T-helper 2 cell treated with Interferon-gamma antibody and Interleukin-4, amounts not matched to agents 5 μg/mL and 100 μg/mL, for 36 hours (primary cell): ENCODE measurements around the gene ANGPT4.
"Not testable (repeated sequence)": the region's sequence is repeated elsewhere in the genome, so short reads cannot be mapped to it uniquely, and the experiment has no call there.

Source experiments
- DNase-seq: peaks from one replicate; pipeline ENCODE4 v3.0.0; 2021; ENCODE audit warnings: low spot score
- H3K27ac Mint-ChIP-seq: one replicate; pipeline ENCODE4 v1.8.0; 2021; ENCODE audit warnings: mild to moderate bottlenecking, mixed read lengths
- H3K27me3 Mint-ChIP-seq: one replicate; pipeline ENCODE4 v1.8.0; 2021; ENCODE audit warnings: low read depth, mixed read lengths
- H3K36me3 Mint-ChIP-seq: one replicate; pipeline ENCODE4 v1.8.0; 2021; ENCODE audit warnings: low read depth, mixed read lengths
- H3K4me1 Mint-ChIP-seq: one replicate; pipeline ENCODE4 v1.8.0; 2021; ENCODE audit warnings: low read depth, mixed read lengths
- H3K4me3 Mint-ChIP-seq: one replicate; pipeline ENCODE4 v1.8.0; 2022; ENCODE audit warnings: mild to moderate bottlenecking, moderate library complexity, mixed read lengths
- H3K9me3 Mint-ChIP-seq: one replicate; pipeline ENCODE4 v1.8.0; 2021; ENCODE audit warnings: mixed read lengths

ANGPT4 gene

GRCh38 chr20:868279-868678 lies 47.9 kb downstream of the ANGPT4 start:
- no peak for DNase-seq
- Mint-ChIP-seq H3K4me1 (peaks cover 4% of the 10 kb centered on the region), H3K4me3 (no peak overlapping the region), H3K9me3 (no peaks in the 10 kb centered on the region), H3K36me3 (no peaks in the 10 kb centered on the region), H3K27me3 (peaks cover 12% of the 10 kb centered on the region), H3K27ac (no peak overlapping the region)

GRCh38 chr20:865440-865839 lies 50.7 kb downstream of the ANGPT4 start:
- Mint-ChIP-seq H3K36me3 (no peaks in the 10 kb centered on the region), H3K4me3 (no peak overlapping the region), H3K27me3 (peaks cover 12% of the 10 kb centered on the region), H3K27ac (no peak overlapping the region), H3K4me1 (peaks cover 8% of the 10 kb centered on the region), H3K9me3 (no peaks in the 10 kb centered on the region)
- no peak for DNase-seq

- Mint-ChIP-seq H3K4me3 (no peak overlapping the region), H3K27ac (no peak overlapping the region), H3K9me3 (no peaks in the 10 kb centered on the region), H3K27me3 (peaks cover 9% of the 10 kb centered on the region), H3K36me3 (peaks cover 10% of the 10 kb centered on the region), H3K4me1 (peaks cover 43% of the 10 kb centered on the region)
- no peak for DNase-seq
Observed at GRCh38 chr20:860891-861290, 55.2 kb downstream of the ANGPT4 start.

- DNase-seq = no peak
- Mint-ChIP-seq H3K4me3 (peak overlapping the region; percentile 59), H3K36me3 (peaks cover 10% of the 10 kb centered on the region), H3K4me1 (peaks cover 47% of the 10 kb centered on the region), H3K9me3 (no peaks in the 10 kb centered on the region), H3K27me3 (peaks cover 4% of the 10 kb centered on the region), H3K27ac (peak overlapping the region; percentile 65)
Observed at GRCh38 chr20:859751-860231, 56.3 kb downstream of the ANGPT4 start.

GRCh38 chr20:858011-858410 lies 58.1 kb downstream of the ANGPT4 start:
- Mint-ChIP-seq H3K27me3 (no peaks in the 10 kb centered on the region), H3K27ac (peak overlapping the region; percentile 29), H3K4me1 (peaks cover 52% of the 10 kb centered on the region), H3K4me3 (no peak overlapping the region), H3K9me3 (no peaks in the 10 kb centered on the region), H3K36me3 (peaks cover 17% of the 10 kb centered on the region)
- no peak for DNase-seq

GRCh38 chr20:856361-856775 lies 59.8 kb downstream of the ANGPT4 start:
- H3K36me3 Mint-ChIP-seq = peaks cover 22% of the 10 kb centered on the region
- no peak for DNase-seq
- H3K9me3 Mint-ChIP-seq = no peaks in the 10 kb centered on the region
- H3K27ac Mint-ChIP-seq = peak overlapping the region; percentile 31
- peaks cover 55% of the 10 kb centered on the region for H3K4me1 Mint-ChIP-seq
- peak overlapping the region; percentile 49 for H3K4me3 Mint-ChIP-seq
- H3K27me3 Mint-ChIP-seq = no peaks in the 10 kb centered on the region

- peaks cover 3% of the 10 kb centered on the region for H3K9me3 Mint-ChIP-seq
- H3K27ac Mint-ChIP-seq = peak overlapping the region; percentile 31
- H3K4me3 Mint-ChIP-seq = peak overlapping the region; percentile 49
- no peaks in the 10 kb centered on the region for H3K27me3 Mint-ChIP-seq
- H3K4me1 Mint-ChIP-seq = peaks cover 55% of the 10 kb centered on the region
- no peak for DNase-seq
- H3K36me3 Mint-ChIP-seq = peaks cover 29% of the 10 kb centered on the region
Observed at GRCh38 chr20:855466-856360, 60.4 kb downstream of the ANGPT4 start.

- H3K27ac Mint-ChIP-seq = peak overlapping the region; percentile 7
- H3K4me3 Mint-ChIP-seq = no peak overlapping the region
- peaks cover 8% of the 10 kb centered on the region for H3K9me3 Mint-ChIP-seq
Observed at GRCh38 chr20:854601-855000, 61.5 kb downstream of the ANGPT4 start.

GRCh38 chr20:853406-853996 lies 62.6 kb downstream of the ANGPT4 start:
- Mint-ChIP-seq H3K4me3 (no peak overlapping the region), H3K36me3 (peaks cover 40% of the 10 kb centered on the region), H3K27me3 (no peaks in the 10 kb centered on the region), H3K9me3 (peaks cover 8% of the 10 kb centered on the region), H3K4me1 (peaks cover 38% of the 10 kb centered on the region), H3K27ac (peak overlapping the region; percentile 53)
- DNase-seq = no peak

More at GRCh38 chr20:854601-855000, 61.5 kb downstream of the ANGPT4 start:
- no peak for DNase-seq
- H3K27me3 Mint-ChIP-seq = no peaks in the 10 kb centered on the region
- peaks cover 38% of the 10 kb centered on the region for H3K36me3 Mint-ChIP-seq
- H3K4me1 Mint-ChIP-seq = peaks cover 48% of the 10 kb centered on the region

- H3K4me3 Mint-ChIP-seq, H3K9me3 Mint-ChIP-seq, DNase-seq, H3K27me3 Mint-ChIP-seq, H3K27ac Mint-ChIP-seq: not testable (repeated sequence)
- peaks cover 42% of the 10 kb centered on the region for H3K36me3 Mint-ChIP-seq
- peaks cover 39% of the 10 kb centered on the region for H3K4me1 Mint-ChIP-seq
Observed at GRCh38 chr20:848731-849130, 67.4 kb downstream of the ANGPT4 start.

- no peak for DNase-seq
- H3K4me1 Mint-ChIP-seq = peaks cover 36% of the 10 kb centered on the region
- peaks cover 8% of the 10 kb centered on the region for H3K9me3 Mint-ChIP-seq
- no peaks in the 10 kb centered on the region for H3K27me3 Mint-ChIP-seq
- peaks cover 38% of the 10 kb centered on the region for H3K36me3 Mint-ChIP-seq
- H3K4me3 Mint-ChIP-seq = no peak overlapping the region
- H3K27ac Mint-ChIP-seq = no peak overlapping the region
Observed at GRCh38 chr20:848193-848592, 67.9 kb downstream of the ANGPT4 start.

GRCh38 chr20:846894-847278 lies 69.2 kb downstream of the ANGPT4 start:
- peaks cover 35% of the 10 kb centered on the region for H3K36me3 Mint-ChIP-seq
- H3K9me3 Mint-ChIP-seq = peaks cover 8% of the 10 kb centered on the region
- peak overlapping the region; percentile 94 for H3K27ac Mint-ChIP-seq
- H3K4me1 Mint-ChIP-seq = peaks cover 34% of the 10 kb centered on the region
- DNase-seq = peak; percentile 33
- no peaks in the 10 kb centered on the region for H3K27me3 Mint-ChIP-seq
- peak overlapping the region; percentile 87 for H3K4me3 Mint-ChIP-seq

- peak overlapping the region; percentile 86 for H3K27ac Mint-ChIP-seq
- H3K4me3 Mint-ChIP-seq = peak overlapping the region; percentile 87
- DNase-seq = no peak
- peaks cover 32% of the 10 kb centered on the region for H3K4me1 Mint-ChIP-seq
- peaks cover 30% of the 10 kb centered on the region for H3K36me3 Mint-ChIP-seq
- peaks cover 8% of the 10 kb centered on the region for H3K9me3 Mint-ChIP-seq
- H3K27me3 Mint-ChIP-seq = no peaks in the 10 kb centered on the region
Observed at GRCh38 chr20:845941-846893, 69.9 kb downstream of the ANGPT4 start.
